PFSK-1 (cell line): Measurements from ENCODE around the gene ARSA.

Experiments used
- FOXP2 ChIP-seq: optimal IDR thresholded peaks from 2 replicates; pipeline ENCODE3; 2011; ENCODE audit warnings: borderline replicate concordance, control low read depth, inconsistent platforms; ENCODE audit not compliant: insufficient read depth; ENCODE audit errors: extremely low read length, extremely low read depth
- POLR2AphosphoS5 ChIP-seq: IDR thresholded peaks from 2 replicates; pipeline ENCODE4 v1.6.1; 2012; ENCODE audit warnings: low read depth, mild to moderate bottlenecking, control low read depth, low read length, moderate library complexity
- TAF1 ChIP-seq: IDR thresholded peaks from 2 replicates; pipeline ENCODE4 v1.6.1; 2012; ENCODE audit warnings: low read length, control low read depth, borderline replicate concordance; ENCODE audit not compliant: insufficient read depth

GRCh38 chr22:50605002-50605612 lies 22.8 kb downstream of the ARSA start:
- no peak for TF ChIP-seq POLR2AphosphoS5
- no peak for TF ChIP-seq FOXP2
- no peak for TF ChIP-seq TAF1
